ENCODE measurements around the gene FGA.
A peak's percentile ranks its signal among the peaks of the same experiment; 100 is the strongest.

FGA gene

DNA sequence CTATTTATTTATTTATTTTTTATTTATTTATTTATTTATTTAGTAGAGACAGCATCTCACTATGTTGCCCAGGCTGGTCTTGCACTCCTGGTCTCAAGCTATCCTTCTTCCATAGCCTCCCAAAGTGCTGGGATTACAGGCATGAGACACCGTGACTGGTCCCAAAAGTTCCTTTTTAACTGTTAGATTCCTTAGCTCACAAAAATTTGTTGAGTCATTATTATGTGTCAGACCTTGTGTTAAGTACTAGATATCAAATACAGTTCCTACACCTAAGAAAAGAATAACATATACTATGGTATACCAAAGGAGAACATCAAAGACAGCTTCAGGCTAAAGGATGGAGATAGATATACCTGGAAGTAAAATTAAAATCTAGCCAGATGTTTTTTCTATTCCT is 11.6 kb downstream of the FGA start:
- DNase-seq, result no peak

DNA sequence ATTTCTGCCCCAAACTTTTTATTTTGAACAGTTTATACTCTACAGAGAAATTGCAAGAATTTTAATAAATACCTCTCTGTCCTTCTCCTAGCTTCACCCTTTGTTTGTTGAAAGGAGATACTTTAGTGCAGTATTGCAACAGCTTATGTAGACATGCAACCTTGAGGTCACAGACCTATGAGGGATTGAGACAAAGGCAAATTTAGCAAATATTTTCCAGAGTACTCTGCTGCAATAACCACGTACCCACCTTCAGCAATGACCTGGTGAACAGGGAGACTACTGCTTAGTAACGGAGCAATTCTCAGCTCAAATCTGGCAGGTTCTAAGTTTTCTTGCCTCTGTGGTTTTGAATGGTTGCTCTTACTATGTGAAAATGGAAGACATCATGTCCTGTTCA is 13.2 kb downstream of the FGA start:
- DNase-seq, result no peak

- no peak for DNase-seq
Measured at GRCh38 chr4:154574311-154574710, 16.2 kb downstream of the FGA start.

GRCh38 chr4:154573190-154573870 is 17.2 kb downstream of the FGA start:
- DNase-seq, result no peak

DNA sequence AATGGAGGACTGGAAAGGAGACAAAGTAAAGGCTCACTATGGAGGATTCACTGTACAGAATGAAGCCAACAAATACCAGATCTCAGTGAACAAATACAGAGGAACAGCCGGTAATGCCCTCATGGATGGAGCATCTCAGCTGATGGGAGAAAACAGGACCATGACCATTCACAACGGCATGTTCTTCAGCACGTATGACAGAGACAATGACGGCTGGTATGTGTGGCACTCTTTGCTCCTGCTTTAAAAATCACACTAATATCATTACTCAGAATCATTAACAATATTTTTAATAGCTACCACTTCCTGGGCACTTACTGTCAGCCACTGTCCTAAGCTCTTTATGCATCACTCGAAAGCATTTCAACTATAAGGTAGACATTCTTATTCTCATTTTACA is 21.0 kb downstream of the FGA start:
- no peak for DNase-seq

- DNase-seq, result no peak
Measured at GRCh38 chr4:154569028-154569427, 21.5 kb downstream of the FGA start.

- no peak for DNase-seq
Measured at GRCh38 chr4:154566639-154567204, 23.8 kb downstream of the FGA start.

DNA sequence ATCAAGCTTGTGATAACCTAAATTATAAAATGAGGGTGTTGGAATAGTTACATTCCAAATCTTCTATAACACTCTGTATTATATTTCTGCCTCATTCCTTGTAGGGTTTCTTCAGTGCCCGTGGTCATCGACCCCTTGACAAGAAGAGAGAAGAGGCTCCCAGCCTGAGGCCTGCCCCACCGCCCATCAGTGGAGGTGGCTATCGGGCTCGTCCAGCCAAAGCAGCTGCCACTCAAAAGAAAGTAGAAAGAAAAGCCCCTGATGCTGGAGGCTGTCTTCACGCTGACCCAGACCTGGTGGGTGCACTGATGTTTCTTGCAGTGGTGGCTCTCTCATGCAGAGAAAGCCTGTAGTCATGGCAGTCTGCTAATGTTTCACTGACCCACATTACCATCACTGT is 24.8 kb downstream of the FGA start:
- DNase-seq, result no peak

- no peak for DNase-seq
Measured at GRCh38 chr4:154564311-154564710, 26.2 kb downstream of the FGA start.

GRCh38 chr4:154562697-154563254 is 27.8 kb downstream of the FGA start, which contains the start of gene FGB:
FGB (plus strand) TSS chr4:154563011; CDS start chr4:154563019, 8 bp downstream.
- DNase-seq, result no peak

DNA sequence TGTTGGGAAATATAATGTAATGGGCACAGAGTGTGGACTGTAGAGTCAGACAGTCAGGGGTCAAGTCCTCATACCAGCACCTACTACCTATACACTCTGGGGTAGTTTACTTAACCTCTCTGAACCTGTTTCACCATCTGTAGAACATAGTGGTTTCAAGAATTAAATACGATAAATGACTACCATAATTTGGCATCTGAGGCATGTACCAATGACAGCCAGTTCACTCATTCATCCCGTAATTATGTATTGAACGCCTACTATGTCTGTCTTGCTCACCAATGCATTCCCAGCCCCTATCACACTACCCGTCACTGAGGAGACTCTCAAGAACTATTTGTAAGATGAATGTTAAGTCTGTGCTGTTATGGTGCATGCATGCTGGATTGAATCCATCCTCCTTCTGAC is 29.7 kb downstream of the FGA start:
- no peak for DNase-seq

GRCh38 chr4:154560419-154560801 is 30.1 kb downstream of the FGA start:
- no peak for DNase-seq

GRCh38 chr4:154559494-154560418 is 30.8 kb downstream of the FGA start:
- DNase-seq, result no peak

DNA sequence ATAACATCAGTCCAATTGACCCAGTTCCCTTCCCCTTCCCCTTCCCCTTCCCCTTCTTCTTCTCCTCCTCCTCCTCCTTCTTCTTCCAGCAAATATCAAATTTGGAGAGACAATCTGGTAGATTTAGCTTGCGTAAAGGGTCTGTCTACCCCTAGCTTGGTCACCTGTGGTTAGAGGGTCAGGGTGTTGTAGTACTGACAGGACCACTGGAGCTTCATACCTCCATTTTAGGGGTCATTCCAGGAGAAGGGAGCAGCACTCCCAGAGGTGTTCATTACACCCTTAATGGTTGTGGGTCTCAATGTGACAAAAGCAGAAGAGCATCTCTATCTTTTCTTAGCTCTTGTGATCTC is 31.4 kb downstream of the FGA start:
- no peak for DNase-seq

DNA sequence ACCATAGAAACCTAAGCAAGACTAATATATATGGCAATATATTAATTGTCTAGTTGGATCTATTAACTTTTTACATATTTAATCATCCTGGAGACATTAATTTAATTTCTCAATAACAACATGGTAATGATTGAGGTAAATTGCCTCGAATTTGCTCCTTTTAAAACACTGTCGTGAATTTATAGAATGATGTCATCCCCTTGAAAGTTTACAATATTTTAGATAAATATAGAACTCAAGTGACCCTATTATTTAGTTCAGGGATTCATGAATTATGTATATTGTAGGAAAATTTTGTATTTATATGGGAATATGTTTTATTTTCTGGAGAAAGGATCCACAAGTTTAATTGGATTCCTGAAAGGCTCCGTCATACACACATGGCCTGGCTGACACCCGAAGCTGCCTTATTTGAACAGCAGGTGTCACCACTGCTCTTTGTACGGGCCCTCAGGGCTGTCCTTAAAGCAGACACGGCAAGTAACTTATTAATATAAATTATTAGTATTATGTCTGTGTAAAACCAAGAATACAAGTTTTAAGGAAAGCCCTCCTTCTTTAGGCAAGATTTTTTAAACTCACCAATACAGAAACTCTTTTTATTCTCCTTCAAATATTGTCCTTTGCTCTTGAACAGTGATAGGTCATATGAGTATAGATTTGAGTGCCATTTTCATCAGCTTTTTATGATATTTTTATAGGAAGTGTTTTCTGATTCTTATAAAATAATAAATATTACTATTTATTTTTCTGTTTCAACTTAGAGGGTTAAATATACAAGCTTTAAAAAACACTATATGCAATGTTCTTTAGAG is 38.5 kb downstream of the FGA start:
- DNase-seq, result peak; percentile 55

- DNase-seq, result peak; percentile 96
Measured at GRCh38 chr4:154549894-154550790, 40.4 kb downstream of the FGA start, which contains the start of gene PLRG1. PLRG1 (minus strand) TSS chr4:154550400; CDS start chr4:154550308, 92 bp downstream.

GRCh38 chr4:154545689-154546088 is 44.9 kb downstream of the FGA start:
- no peak for DNase-seq

GRCh38 chr4:154542271-154542879 is 48.2 kb downstream of the FGA start:
- DNase-seq, result no peak
